Measurements from ENCODE around the gene KCNIP2. TPM values are rescaled to one million over a fixed set of nuclear protein-coding genes. Genes with fewer than 3 reads are reported as not detected.

Gene KCNIP2
- total and polyA plus RNA-seq, 7 experiments from 2014 or later, result 0.27 to 6.3 (median 2.4) TPM; not detected in 1

GRCh38 chr10:101785801-101786200, 57.8 kb downstream of the KCNIP2 start:
- ATAC-seq (no peak), DNase-seq (no peak)
- CTCF ChIA-PET, result interaction anchor here (1.1 to 1.5 kb wide), 2 partner anchors 31 to 55 kb away, joined by 5 to 8 read pairs; no protein-coding TSS in a partner anchor
- Mint-ChIP-seq H3K9me3 (no peaks in the 10 kb centered on the region), H3K36me3 (peaks cover 5 to 20% (median 19%) of the 10 kb centered on the region in 5 donors), H3K27ac (peak overlapping the region in 4 of 9 donors; percentile 4 to 62 (median 26)), H3K4me1 (peaks cover 29 to 63% (median 50%) of the 10 kb centered on the region in 7 donors), H3K4me3 (peak overlapping the region in 2 of 10 donors; percentile 13 to 39), H3K27me3 (no peaks in the 10 kb centered on the region)
- POLR2A ChIA-PET, result no interaction called here
- H3K9me3 ChIP-seq (ENCODE audit: control insufficient read depth in 2 of 3, low read length in 3 of 3), result no peaks in the 10 kb centered on the region
- peaks cover 14 to 52% (median 23%) of the 10 kb centered on the region in 3 experiments for H3K36me3 ChIP-seq (ENCODE audit: control insufficient read depth in 2 of 3, insufficient read depth in 3 of 3, low read length in 3 of 3)
- intact Hi-C loops (cut with micrococcal nuclease), result loop anchor here in 1 of 2 donors (2.0 kb wide), 1 partner anchor 271 kb away; the partner anchor contains the start of gene ARMH3
- H3K4me3 ChIP-seq (ENCODE audit: low read length), result no peak overlapping the region
- no peaks in the 10 kb centered on the region for H3K27me3 ChIP-seq (ENCODE audit: control insufficient read depth in 2 of 2, insufficient read depth in 2 of 2, low read length in 2 of 2)
- H3K27ac ChIP-seq (ENCODE audit: low read depth, low read length), result no peak overlapping the region
- peaks cover 24 to 34% of the 10 kb centered on the region in 2 donors for H3K4me1 ChIP-seq (ENCODE audit: control insufficient read depth in 2 of 2, insufficient read depth in 2 of 2, low read length in 2 of 2)

- DNase-seq, result no peak
- ChIA-PET CTCF (interaction anchor here (0.8 to 1.5 kb wide), 5 partner anchors 10 to 56 kb away, joined by 3 to 8 read pairs (median 6); no protein-coding TSS in a partner anchor), POLR2A (interaction anchor here (1.2 to 4.8 kb wide), 5 partner anchors 11 to 51 kb away, joined by 3 to 31 read pairs (median 4); partner anchors contain the start of gene OGA)
- Histone ChIP-seq H3K27me3 (ENCODE audit: control insufficient read depth in 2 of 2, insufficient read depth in 2 of 2, low read length in 2 of 2) (no peaks in the 10 kb centered on the region), H3K9me3 (ENCODE audit: control insufficient read depth in 2 of 3, low read length in 3 of 3) (no peaks in the 10 kb centered on the region), H3K4me3 (ENCODE audit: low read length) (no peak overlapping the region), H3K27ac (ENCODE audit: low read depth, low read length) (peak overlapping the region; percentile 81), H3K36me3 (ENCODE audit: control insufficient read depth in 2 of 3, insufficient read depth in 3 of 3, low read length in 3 of 3) (peaks cover 8 to 41% (median 23%) of the 10 kb centered on the region in 3 experiments), H3K4me1 (ENCODE audit: control insufficient read depth in 2 of 2, insufficient read depth in 2 of 2, low read length in 2 of 2) (peaks cover 32 to 42% of the 10 kb centered on the region in 2 donors)
- Mint-ChIP-seq H3K9me3 (no peaks in the 10 kb centered on the region), H3K4me3 (peak overlapping the region; percentile 92 to 100 (median 99)), H3K4me1 (peaks cover 31 to 67% (median 54%) of the 10 kb centered on the region in 7 donors), H3K27ac (peak overlapping the region in 8 of 9 donors; percentile 65 to 98 (median 96)), H3K36me3 (peaks cover 5 to 17% (median 14%) of the 10 kb centered on the region in 5 donors), H3K27me3 (peaks cover 0 to 2% (median 0%) of the 10 kb centered on the region in 5 donors)
- no peak for ATAC-seq
- intact Hi-C loops (cut with micrococcal nuclease), result loop anchor here (2.0 to 5.0 kb wide), 2 partner anchors 48 to 272 kb away; partner anchors contain the start of gene ARMH3 (in 1 of the 2)
Measured at GRCh38 chr10:101784558-101784957, 59.0 kb downstream of the KCNIP2 start.

GRCh38 chr10:101783736-101784118, 59.9 kb downstream of the KCNIP2 start:
- intact Hi-C loops (cut with micrococcal nuclease), result loop anchor here (1.0 to 5.0 kb wide), 8 partner anchors 34 to 719 kb away; partner anchors contain the start of genes HPS6 (in 2 of the 2), ACTR1A (in 1 of the 2), ARMH3 (in 1 of the 2) and BTRC (in 1 of the 2)
- Histone ChIP-seq H3K4me1 (ENCODE audit: control insufficient read depth in 2 of 2, insufficient read depth in 2 of 2, low read length in 2 of 2) (peaks cover 32 to 49% of the 10 kb centered on the region in 2 donors), H3K27me3 (ENCODE audit: control insufficient read depth in 2 of 2, insufficient read depth in 2 of 2, low read length in 2 of 2) (peaks cover 0 to 4% of the 10 kb centered on the region in 2 donors), H3K4me3 (ENCODE audit: low read length) (peak overlapping the region; percentile 68), H3K9me3 (ENCODE audit: control insufficient read depth in 2 of 3, low read length in 3 of 3) (no peaks in the 10 kb centered on the region), H3K36me3 (ENCODE audit: control insufficient read depth in 2 of 3, insufficient read depth in 3 of 3, low read length in 3 of 3) (peaks cover 6 to 33% (median 19%) of the 10 kb centered on the region in 3 experiments), H3K27ac (ENCODE audit: low read depth, low read length) (peak overlapping the region; percentile 81)
- no peaks in the 10 kb centered on the region for H3K9me3 Mint-ChIP-seq
- peaks cover 35 to 73% (median 59%) of the 10 kb centered on the region in 7 donors for H3K4me1 Mint-ChIP-seq
- DNase-seq (no peak), ATAC-seq (no peak)
- H3K36me3 Mint-ChIP-seq, result peaks cover 5 to 14% (median 13%) of the 10 kb centered on the region in 5 donors
- H3K4me3 Mint-ChIP-seq, result peak overlapping the region; percentile 92 to 100 (median 99)
- H3K27ac Mint-ChIP-seq, result peak overlapping the region; percentile 65 to 98 (median 96)
- POLR2A ChIA-PET, result interaction anchor here (0.9 to 4.8 kb wide), 5 partner anchors 12 to 678 kb away, joined by 4 to 31 read pairs (median 5); partner anchors contain the start of gene OGA
- H3K27me3 Mint-ChIP-seq, result peaks cover 5 to 10% (median 6%) of the 10 kb centered on the region in 5 donors
- CTCF ChIA-PET, result interaction anchor here (0.6 to 4.0 kb wide), 6 partner anchors 10 to 617 kb away, joined by 3 to 15 read pairs (median 4); no protein-coding TSS in a partner anchor

- Histone ChIP-seq H3K9me3 (ENCODE audit: control insufficient read depth in 2 of 3, low read length in 3 of 3) (no peaks in the 10 kb centered on the region), H3K36me3 (ENCODE audit: control insufficient read depth in 2 of 3, insufficient read depth in 3 of 3, low read length in 3 of 3) (peaks cover 6 to 31% (median 19%) of the 10 kb centered on the region in 3 experiments), H3K27ac (ENCODE audit: low read depth, low read length) (peak within 1 kb of the TSS; percentile 81), H3K4me3 (ENCODE audit: low read length) (peak within 1 kb of the TSS; percentile 68), H3K4me1 (ENCODE audit: control insufficient read depth in 2 of 2, insufficient read depth in 2 of 2, low read length in 2 of 2) (peaks cover 32 to 49% of the 10 kb centered on the region in 2 donors), H3K27me3 (ENCODE audit: control insufficient read depth in 2 of 2, insufficient read depth in 2 of 2, low read length in 2 of 2) (peaks cover 0 to 11% of the 10 kb centered on the region in 2 donors)
- intact Hi-C loops (cut with micrococcal nuclease), result loop anchor here (1.0 to 5.0 kb wide), 7 partner anchors 34 to 719 kb away; partner anchors contain the start of genes HPS6 (in 2 of the 2), ACTR1A (in 1 of the 2), BTRC (in 1 of the 2) and DPCD (in 1 of the 2)
- Mint-ChIP-seq H3K27ac (peak within 1 kb of the TSS; percentile 65 to 98 (median 96)), H3K9me3 (no peaks in the 10 kb centered on the region), H3K4me1 (peaks cover 36 to 76% (median 61%) of the 10 kb centered on the region in 7 donors), H3K4me3 (peak within 1 kb of the TSS; percentile 92 to 100 (median 99)), H3K36me3 (peaks cover 5 to 14% (median 13%) of the 10 kb centered on the region in 5 donors), H3K27me3 (peaks cover 8 to 17% (median 10%) of the 10 kb centered on the region in 5 donors)
- ATAC-seq (peak; percentile 82), DNase-seq (peak in 8 of 9 donors; percentile 68 to 84 (median 77))
- POLR2A ChIA-PET, result interaction anchor here (0.9 to 4.8 kb wide), 5 partner anchors 12 to 678 kb away, joined by 4 to 31 read pairs (median 5); partner anchors contain the start of gene OGA
- CTCF ChIA-PET, result interaction anchor here (0.6 to 4.0 kb wide), 7 partner anchors 11 to 616 kb away, joined by 3 to 15 read pairs (median 3); no protein-coding TSS in a partner anchor
Measured at GRCh38 chr10:101782811-101783735, 60.5 kb downstream of the KCNIP2 start, which contains the start of gene NPM3. Gene NPM3 (minus strand): TSS chr10:101783446. CDS start chr10:101783390, 56 bp downstream.

GRCh38 chr10:101781984-101782810, 61.4 kb downstream of the KCNIP2 start:
- H3K4me1 Mint-ChIP-seq, result peaks cover 38 to 77% (median 62%) of the 10 kb centered on the region in 7 donors
- Histone ChIP-seq H3K27ac (ENCODE audit: low read depth, low read length) (peak overlapping the region; percentile 81), H3K27me3 (ENCODE audit: control insufficient read depth in 2 of 2, insufficient read depth in 2 of 2, low read length in 2 of 2) (peaks cover 3 to 17% of the 10 kb centered on the region in 2 donors), H3K9me3 (ENCODE audit: control insufficient read depth in 2 of 3, low read length in 3 of 3) (no peaks in the 10 kb centered on the region), H3K4me1 (ENCODE audit: control insufficient read depth in 2 of 2, insufficient read depth in 2 of 2, low read length in 2 of 2) (peaks cover 32 to 49% of the 10 kb centered on the region in 2 donors), H3K4me3 (ENCODE audit: low read length) (peak overlapping the region; percentile 68), H3K36me3 (ENCODE audit: control insufficient read depth in 2 of 3, insufficient read depth in 3 of 3, low read length in 3 of 3) (peaks cover 6 to 22% (median 14%) of the 10 kb centered on the region in 3 experiments)
- DNase-seq (no peak), ATAC-seq (no peak)
- peak overlapping the region; percentile 92 to 100 (median 99) for H3K4me3 Mint-ChIP-seq
- intact Hi-C loops (cut with micrococcal nuclease), result loop anchor here (1.0 to 5.0 kb wide), 8 partner anchors 50 to 569 kb away; partner anchors contain the start of genes HPS6 (in 2 of the 2) and FBXW4 (in 1 of the 2)
- no peaks in the 10 kb centered on the region for H3K9me3 Mint-ChIP-seq
- H3K27me3 Mint-ChIP-seq, result peaks cover 17 to 26% (median 19%) of the 10 kb centered on the region in 5 donors
- H3K36me3 Mint-ChIP-seq, result peaks cover 2 to 11% (median 7%) of the 10 kb centered on the region in 5 donors
- CTCF ChIA-PET, result interaction anchor here (0.6 to 4.0 kb wide), 10 partner anchors 11 to 572 kb away, joined by 3 to 15 read pairs (median 3); no protein-coding TSS in a partner anchor
- H3K27ac Mint-ChIP-seq, result peak overlapping the region in 8 of 9 donors; percentile 28 to 98 (median 96)
- POLR2A ChIA-PET, result interaction anchor here (2.0 to 4.8 kb wide), 2 partner anchors 36 to 88 kb away, joined by 8 to 31 read pairs; partner anchors contain the start of gene OGA
